Inflammatory macrophage treated with lipopolysaccharide for 1 hour (primary cell): ENCODE results near the gene NTNG2.

Experiments
- DNase-seq, 2 donors: peaks; one replicate each; pipeline ENCODE4 v3.0.0-alpha.2; 2020 to 2022

The NTNG2 gene

GRCh38 chr9:132175431-132175830, 13.6 kb downstream of the NTNG2 start:
- DNase-seq, result no peak

DNA sequence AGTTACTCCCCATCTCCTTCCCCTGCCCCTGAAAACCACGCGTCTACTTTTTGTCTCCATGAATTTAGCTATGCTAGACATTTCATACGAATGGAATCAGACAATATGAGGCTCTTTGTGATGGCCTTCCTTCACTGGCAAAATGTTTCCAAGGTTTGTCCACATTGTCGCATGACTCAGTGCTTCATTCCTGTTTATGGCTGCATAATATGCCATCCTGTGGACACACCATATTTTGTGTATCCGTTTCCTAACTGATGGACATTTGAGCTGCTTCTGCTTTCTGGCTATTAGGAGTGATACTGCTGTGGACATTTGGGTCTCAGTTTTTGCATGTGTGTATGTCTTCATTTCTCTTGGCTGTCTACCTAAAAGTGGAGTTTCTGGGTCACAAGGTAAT, 14.5 kb downstream of the NTNG2 start:
- no peak for DNase-seq

DNA sequence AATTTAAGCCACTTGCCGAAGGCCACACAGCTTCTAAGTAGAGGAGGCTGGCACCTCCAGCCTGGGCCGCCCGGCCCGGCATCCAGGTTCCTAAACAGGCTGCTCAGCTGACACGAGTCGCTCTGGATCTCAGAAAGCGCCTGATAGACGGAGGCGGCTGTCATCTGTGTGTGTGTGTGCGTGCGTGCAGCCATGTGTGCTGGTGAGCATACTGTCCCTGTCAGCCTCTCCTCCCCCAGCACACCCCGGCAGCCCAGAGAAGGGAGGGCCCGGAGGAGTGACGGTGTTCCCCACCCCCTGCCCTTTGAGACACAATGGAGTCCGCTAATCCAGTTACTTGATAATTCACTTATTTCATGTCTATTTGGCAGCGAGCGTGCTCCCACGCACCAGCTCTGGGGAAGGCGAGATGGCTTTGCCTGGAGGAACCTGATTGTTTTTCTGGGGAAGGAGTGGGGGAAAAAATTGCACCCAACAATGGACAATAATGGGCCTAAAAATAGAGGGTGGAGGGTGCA, 20.0 kb downstream of the NTNG2 start:
- DNase-seq, result no peak

GRCh38 chr9:132182314-132183091, 20.6 kb downstream of the NTNG2 start:
- DNase-seq, result no peak

- DNase-seq, result no peak
Observed at GRCh38 chr9:132183134-132183533, 21.3 kb downstream of the NTNG2 start.

- DNase-seq, result no peak
Observed at GRCh38 chr9:132183715-132184114, 21.9 kb downstream of the NTNG2 start.

GRCh38 chr9:132184124-132184523, 22.3 kb downstream of the NTNG2 start:
- no peak for DNase-seq

GRCh38 chr9:132185073-132186009, 23.5 kb downstream of the NTNG2 start:
- no peak for DNase-seq

- no peak for DNase-seq
Observed at GRCh38 chr9:132187121-132187620, 25.3 kb downstream of the NTNG2 start.

- no peak for DNase-seq
Observed at GRCh38 chr9:132190966-132191365, 29.1 kb downstream of the NTNG2 start.

- DNase-seq, result no peak
Observed at GRCh38 chr9:132192728-132193127, 30.9 kb downstream of the NTNG2 start.

DNA sequence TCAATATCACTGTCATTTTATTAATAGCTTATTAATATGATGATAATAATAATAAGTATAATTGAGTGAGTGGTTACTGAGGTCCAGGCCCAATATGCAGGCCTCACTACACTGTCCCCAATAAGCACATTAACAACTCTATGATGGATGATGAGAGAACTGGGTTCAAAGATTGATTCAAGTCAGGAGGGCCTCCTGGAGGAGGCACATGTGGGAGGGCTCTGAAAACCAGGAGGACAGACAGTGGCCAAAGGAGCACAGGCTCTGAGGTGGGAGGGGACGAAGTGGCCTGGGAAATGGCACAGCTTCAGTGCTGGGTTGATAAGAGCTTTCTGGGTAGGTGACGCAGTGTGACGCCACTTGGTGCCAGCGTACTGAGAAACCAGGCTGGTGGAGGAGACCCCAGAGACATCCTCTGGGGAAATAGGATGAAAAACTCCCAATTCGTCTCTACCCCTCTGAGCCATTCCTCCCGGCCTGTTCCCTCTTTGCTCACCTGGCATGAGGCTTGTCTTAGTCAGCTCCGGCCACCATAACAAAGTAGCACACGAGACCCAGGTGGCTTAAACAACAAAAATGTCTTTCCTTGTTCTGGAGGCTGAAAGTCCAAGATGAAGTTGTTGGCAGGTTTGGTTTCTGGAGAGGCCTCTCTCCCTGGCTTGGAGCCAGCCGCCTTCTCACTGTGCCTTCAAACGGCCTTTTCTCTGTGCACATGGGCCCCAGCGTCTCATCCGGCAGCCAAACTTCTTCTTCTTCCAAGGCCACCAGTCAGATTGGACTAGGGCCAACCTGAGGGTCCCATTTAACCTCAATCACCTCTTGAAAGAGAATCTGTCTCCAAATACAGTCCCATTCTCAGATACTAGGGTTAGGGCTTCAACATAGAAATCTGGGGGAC, 31.6 kb downstream of the NTNG2 start:
- no peak for DNase-seq

DNA sequence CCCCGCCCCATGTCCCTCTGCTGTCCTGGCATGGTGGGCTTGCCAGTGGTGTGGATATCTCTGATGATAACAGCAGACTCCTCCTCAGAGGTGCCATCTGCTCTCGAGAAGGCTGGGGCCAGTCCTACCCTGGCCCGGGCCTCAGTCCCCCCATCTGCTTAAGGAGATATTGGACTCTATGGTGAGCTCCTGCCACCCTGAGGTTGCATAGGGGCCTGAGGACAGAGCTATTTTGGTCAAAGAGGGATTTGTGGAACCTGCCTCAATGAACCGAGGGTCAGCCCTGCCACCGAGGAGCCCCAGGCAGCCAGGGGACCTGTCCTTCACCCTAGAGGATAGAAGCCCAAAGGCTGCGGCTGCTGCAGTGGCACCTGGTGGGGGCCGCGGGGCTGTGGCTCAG, 32.6 kb downstream of the NTNG2 start:
- no peak for DNase-seq

GRCh38 chr9:132197315-132197714, 35.5 kb downstream of the NTNG2 start:
- DNase-seq, result no peak

- DNase-seq, result no peak
Observed at GRCh38 chr9:132197856-132198550, 36.1 kb downstream of the NTNG2 start.

- DNase-seq, result no peak
Observed at GRCh38 chr9:132199056-132199455, 37.2 kb downstream of the NTNG2 start.

DNA sequence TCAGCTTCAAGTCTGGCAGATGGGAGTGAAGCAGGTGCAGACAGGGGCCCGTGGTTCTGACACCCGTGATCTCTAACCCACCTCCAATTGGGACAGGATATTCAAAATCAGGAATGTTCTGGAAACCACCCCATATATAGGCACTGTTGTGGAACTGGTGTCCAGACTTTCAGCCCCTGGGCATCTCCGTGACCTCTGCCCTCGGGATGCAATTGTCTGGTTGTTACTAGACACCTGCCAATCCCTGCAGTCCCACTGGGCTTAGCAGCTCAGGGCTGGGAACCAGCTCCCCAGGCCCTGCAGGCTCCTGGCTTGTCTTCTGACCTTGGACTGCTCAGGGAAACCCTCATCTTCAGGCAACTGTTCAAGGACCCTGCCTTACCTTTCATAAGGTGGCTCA, 38.8 kb downstream of the NTNG2 start:
- DNase-seq, result no peak

DNA sequence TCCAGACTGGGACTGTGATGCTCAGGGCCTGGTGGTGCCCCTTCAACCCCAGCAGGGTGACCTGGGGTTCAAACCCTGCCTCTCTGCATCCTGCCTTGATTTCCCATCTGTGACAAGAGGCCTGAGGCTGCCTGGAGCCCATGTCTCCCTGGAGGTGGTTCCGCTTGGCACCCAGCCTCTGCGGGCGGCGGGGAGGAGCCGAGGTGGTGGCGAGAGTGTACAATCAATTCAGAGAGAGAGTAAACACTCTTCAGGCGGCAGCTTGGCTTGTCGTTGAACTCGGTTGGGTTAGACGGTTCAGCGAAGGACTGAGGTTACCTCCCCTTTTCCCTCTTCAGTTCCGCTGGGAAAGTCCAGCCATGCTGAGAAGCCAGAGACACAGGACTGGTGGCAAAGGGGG, 39.3 kb downstream of the NTNG2 start:
- no peak for DNase-seq

DNA sequence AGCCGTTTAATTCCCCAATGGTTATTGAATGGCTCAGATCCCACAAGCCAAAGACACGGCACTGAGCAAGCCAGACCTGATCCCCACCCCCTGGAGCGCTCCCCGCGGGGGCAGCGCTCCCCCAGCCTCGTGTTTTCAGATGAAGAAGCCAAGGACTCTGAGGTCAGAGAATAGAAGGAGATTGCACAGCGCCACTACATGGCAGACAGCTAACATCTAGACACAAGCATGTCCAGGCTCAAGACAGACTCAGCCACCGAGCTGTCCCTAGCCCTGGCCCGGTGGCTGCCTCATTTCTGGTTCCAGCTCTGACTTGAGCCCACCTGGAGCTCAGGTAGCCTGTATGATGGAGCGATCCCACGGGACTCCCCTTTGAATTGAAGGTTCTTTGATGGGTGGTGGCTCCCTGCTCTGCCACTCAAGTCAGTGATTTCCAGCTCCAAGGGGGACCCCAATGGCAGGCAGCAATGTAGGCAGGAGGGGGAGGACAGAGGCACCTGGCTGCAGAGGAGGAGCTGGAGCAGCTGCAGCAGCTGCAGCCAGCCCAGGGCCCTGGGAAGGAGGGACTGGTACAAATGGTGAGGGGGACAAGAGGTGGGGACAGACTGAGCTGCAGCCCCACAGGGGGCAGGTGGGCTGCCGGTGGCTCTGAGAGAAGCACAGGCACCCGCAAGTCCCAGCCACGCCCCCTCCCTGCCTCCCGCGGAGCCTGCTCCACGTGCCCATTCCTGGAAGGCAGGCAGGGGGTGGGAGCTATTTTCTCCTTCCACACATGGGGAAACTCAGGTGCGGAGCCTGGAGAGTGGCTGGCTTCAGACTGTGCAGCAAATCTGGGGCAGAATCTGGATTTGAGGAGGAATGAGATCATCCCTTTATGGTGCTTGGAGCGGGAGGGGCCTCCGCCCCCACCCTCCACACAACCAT, 40.2 kb downstream of the NTNG2 start:
- no peak for DNase-seq

DNA sequence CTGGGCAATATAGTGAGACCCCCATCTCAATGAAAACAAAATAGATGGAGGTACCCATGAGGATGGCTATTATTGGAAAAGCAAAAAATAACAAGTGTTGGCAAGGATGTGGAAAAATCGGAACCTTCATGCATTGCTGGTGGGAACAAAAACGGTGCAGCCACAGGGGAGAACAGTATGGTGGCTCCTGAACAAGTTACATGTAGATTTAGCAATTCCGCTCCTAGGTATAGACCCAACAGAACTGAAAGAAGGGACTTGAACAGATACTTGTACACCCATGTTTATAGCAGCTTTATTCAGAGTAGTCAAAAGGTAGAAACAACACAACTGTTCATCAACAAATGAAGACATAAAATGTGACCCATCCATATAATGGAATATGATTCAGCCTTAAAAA, 43.0 kb downstream of the NTNG2 start:
- DNase-seq, result no peak

GRCh38 chr9:132207215-132207614, 45.4 kb downstream of the NTNG2 start:
- DNase-seq, result no peak
